K562 (cell line): ENCODE data around the gene DNAH8. TPM values are rescaled to one million over a fixed set of nuclear protein-coding genes. Genes with fewer than 3 reads are reported as not detected.

Experiments
- ATAC-seq: fragments of 200-7000 bp; cut with Tn5 transposase; 3 replicates; pipeline ENCODE4 v1.9.1; 2020; ENCODE audit warnings: moderate library complexity
- BruUV-seq: library from RNA; stranded (reverse); fragments of 400-500 nt; replicated peaks from 2 replicates; lab custom pipeline; 2021; lab: Mats Ljungman, UMichigan
- CTCF ChIA-PET: fragments of 300-600 bp; formaldehyde crosslinking; extraction: SDS; loops from one replicate; lab custom pipeline; 2021; ENCODE audit warnings: low intra/inter-chr PET ratio; lab: Yijun Ruan, JAX
- POLR2A ChIA-PET: fragments of 300-600, 350-650 bp; sonication (Branson Sonifier 250); formaldehyde crosslinking; extraction: SDS; loops from one replicate; lab custom pipeline; 2021; ENCODE audit warnings: antibody characterized with exemption, inconsistent platforms; lab: Yijun Ruan, JAX
- DNase-seq, 4 experiments: peaks; one replicate each; pipeline versions ENCODE4 v3.0.0 to v3.0.0-alpha.2; 2011 to 2018; ENCODE audit warnings: low spot score in 3 of 4, mixed read lengths in 3 of 4; ENCODE audit errors: extremely low read depth in 1 of 4
- FAIRE-seq: peaks from 2 replicates; lab custom pipeline; 2011; peaks lifted over from hg19 to GRCh38; lab: Jason Lieb, UNC
- H2AFZ ChIP-seq: 2 replicates; pipeline ENCODE4 v1.6.0; 2011; ENCODE audit warnings: low read depth, low read length, control low read depth, inconsistent platforms
- H3K27ac ChIP-seq: fragments of 200-600 bp; 3 replicates; pipeline ENCODE4 v1.8.0; 2011; ENCODE audit warnings: low read depth, mild to moderate bottlenecking, control low read depth, inconsistent platforms, low read length, moderate library complexity, mixed read lengths; ENCODE audit errors: extremely low read depth
- H3K27me3 ChIP-seq, 2 experiments: fragments of 300-600 bp in 1 of 2; 2 replicates in 1 of 2; 3 replicates in 1 of 2; pipeline versions ENCODE4 v1.6.0 to v1.8.0; 2011; ENCODE audit warnings: inconsistent platforms in 2 of 2, low read length in 2 of 2, mild to moderate bottlenecking in 1 of 2, mixed read lengths in 1 of 2, moderate library complexity in 1 of 2; ENCODE audit not compliant: control insufficient read depth in 2 of 2, insufficient read depth in 2 of 2
- H3K36me3 ChIP-seq: fragments of 300-600 bp; 3 replicates; pipeline ENCODE4 v1.8.0; 2011; ENCODE audit warnings: mild to moderate bottlenecking, low read length, inconsistent platforms; ENCODE audit not compliant: control insufficient read depth, insufficient read depth
- H3K4me1 ChIP-seq, 2 experiments: fragments of 200-600 bp in 1 of 2; replicated peaks in 1 of 2; 2 replicates in 1 of 2; 3 replicates in 1 of 2; pipeline versions ENCODE4 v1.5.1 to v1.8.0; 2011; ENCODE audit warnings: inconsistent platforms in 2 of 2, low read length in 2 of 2, mild to moderate bottlenecking in 1 of 2, mixed read lengths in 1 of 2, moderate library complexity in 1 of 2; ENCODE audit not compliant: control insufficient read depth in 2 of 2, insufficient read depth in 2 of 2
- H3K4me2 ChIP-seq: 2 replicates; pipeline ENCODE4 v1.6.1; 2011; ENCODE audit warnings: low read length, control low read depth, inconsistent platforms, mixed read lengths; ENCODE audit not compliant: insufficient read depth
- H3K4me3 ChIP-seq: fragments of 200-600 bp; sonication (generic), shearing (Covaris generic); 2 replicates; pipeline ENCODE4 v1.5.1; 2016; ENCODE audit warnings: control low read depth, inconsistent platforms
- H3K79me2 ChIP-seq: fragments of 200-600 bp; 3 replicates; pipeline ENCODE4 v1.8.0; 2011; ENCODE audit warnings: low read length, inconsistent platforms; ENCODE audit not compliant: control insufficient read depth, insufficient read depth
- H3K9ac ChIP-seq, 2 experiments: 2 replicates each; pipeline versions ENCODE4 v1.6.0 to v1.6.1; 2011; ENCODE audit warnings: low read depth in 2 of 2, low read length in 2 of 2, control low read depth in 1 of 2, inconsistent platforms in 1 of 2, mild to moderate bottlenecking in 1 of 2, mixed read lengths in 1 of 2; ENCODE audit not compliant: insufficient read depth in 1 of 2
- H3K9me1 ChIP-seq: one replicate; pipeline ENCODE4 v1.6.0; 2011; ENCODE audit warnings: inconsistent platforms, mild to moderate bottlenecking, low read length, moderate library complexity; ENCODE audit not compliant: control insufficient read depth, insufficient read depth
- H3K9me3 ChIP-seq: replicated peaks from 2 replicates; pipeline ENCODE4 v1.5.1; 2011; ENCODE audit warnings: low read depth, low read length, inconsistent platforms; ENCODE audit not compliant: control insufficient read depth, insufficient read depth
- H4K20me1 ChIP-seq: replicated peaks from 2 replicates; pipeline ENCODE4 v1.6.1; 2011; ENCODE audit warnings: low read length, inconsistent platforms, mixed read lengths; ENCODE audit not compliant: control insufficient read depth, insufficient read depth
- CTBP1 ChIP-seq: fragments of 450-650 bp; IDR thresholded peaks from 2 replicates; pipeline ENCODE4 v1.6.1; 2016; ENCODE audit warnings: borderline replicate concordance
- ESRRA ChIP-seq: fragments of 450-650 bp; IDR thresholded peaks from 2 replicates; pipeline ENCODE4 v1.6.1; 2014; ENCODE audit warnings: low read depth, mild to moderate bottlenecking, moderate library complexity, borderline replicate concordance
- EWSR1 ChIP-seq: fragments of 450-650 bp; IDR thresholded peaks from 2 replicates; pipeline ENCODE4 v1.6.1; 2018; ENCODE audit warnings: borderline replicate concordance, mild to moderate bottlenecking, low read depth, moderate library complexity; ENCODE audit not compliant: partially characterized antibody
- GABPB1 ChIP-seq: sonication (generic); formaldehyde crosslinking; IDR thresholded peaks from 2 replicates; pipeline ENCODE4 v1.8.0; 2022; ENCODE audit warnings: mild to moderate bottlenecking, missing genetic modification reagents
- MCM5 ChIP-seq: fragments of 450-650 bp; IDR thresholded peaks from 2 replicates; pipeline ENCODE4 v1.6.1; 2016; ENCODE audit warnings: low read depth
- NUFIP1 ChIP-seq: fragments of 450-650 bp; IDR thresholded peaks from 2 replicates; pipeline ENCODE4 v1.6.1; 2018; ENCODE audit not compliant: partially characterized antibody
- PATZ1 ChIP-seq: fragments of 250-450 bp; sonication (Bioruptor Pico); IDR thresholded peaks from 2 replicates; pipeline ENCODE4 v1.5.0; 2020; ENCODE audit warnings: mild to moderate bottlenecking, borderline replicate concordance
- RFX1 ChIP-seq: fragments of 450-650 bp; IDR thresholded peaks from 2 replicates; pipeline ENCODE4 v1.6.1; 2016; ENCODE audit warnings: mild to moderate bottlenecking, moderate library complexity
- TGIF2 ChIP-seq: sonication (generic); formaldehyde crosslinking; IDR thresholded peaks from 2 replicates; pipeline ENCODE4 v1.8.1; 2022; ENCODE audit warnings: mild to moderate bottlenecking, missing genetic modification reagents, moderate library complexity
- UBTF ChIP-seq, 2 experiments: IDR thresholded peaks; 2 replicates each; pipeline ENCODE4 v1.6.1; 2012; ENCODE audit warnings: improper control_type of control experiment in 2 of 2, low read depth in 2 of 2, low read length in 2 of 2, borderline replicate concordance in 1 of 2
- ZBTB2 ChIP-seq: fragments of 450-650 bp; IDR thresholded peaks from 2 replicates; pipeline ENCODE4 v1.6.1; 2016; ENCODE audit warnings: antibody characterized with exemption
- ZNF217 ChIP-seq: sonication (generic); formaldehyde crosslinking; IDR thresholded peaks from 2 replicates; pipeline ENCODE4 v1.8.0; 2022; ENCODE audit warnings: mild to moderate bottlenecking, missing genetic modification reagents
- ZNF282 ChIP-seq: sonication (generic); formaldehyde crosslinking; IDR thresholded peaks from 2 replicates; pipeline ENCODE4 v1.8.1; 2023; ENCODE audit warnings: missing genetic modification reagents
- ZNF444 ChIP-seq: fragments of 250-450 bp; sonication (Bioruptor Pico); IDR thresholded peaks from 2 replicates; pipeline ENCODE4 v1.4.0; 2020; ENCODE audit warnings: mild to moderate bottlenecking, moderate library complexity
- WGBS: fragments of 100-300 bp; shearing (Covaris generic); methylation state at CpG from one replicate; pipeline ENCODE4 v1.1.6; 2016; ENCODE audit warnings: low coverage, mixed read lengths; ENCODE audit not compliant: insufficient coverage; ENCODE audit errors: missing lambda C conversion rate; 5-methylcytosine and 5-hydroxymethylcytosine counted together
- in situ Hi-C: fragments of 300-500 bp; cut with MboI; formaldehyde crosslinking; loops from 4 replicates; pipeline ENCODE4 v1.15.0; 2018; ENCODE audit warnings: inconsistent platforms, mixed read lengths
- intact Hi-C: fragments of 100-400 bp; cut with micrococcal nuclease; formaldehyde crosslinking; loops from 2 replicates; pipeline ENCODE4 v1.14.2; 2022
- polyA plus RNA-seq, 8 experiments: library from polyadenylated mRNA; depleted of rRNA in 4 of 8; stranded (reverse) in 5 of 8; unstranded in 3 of 8; fragments of >200 nt; fragmentation: Nextera tagmentation in 2 of 8; fragmentation: Illumina TruSeq in 1 of 8; extraction: Ambion mirVana in 2 of 8; extraction: Trizol in 1 of 8; gene quantifications; 2 replicates each; pipeline versions ENCODE4 v1.2.1 to v1.2.3, GENCODE V29; 2011 to 2014; ENCODE audit warnings: inconsistent platforms in 1 of 8, missing spikeins in 1 of 8
- total RNA-seq, 7 experiments: library from RNA; depleted of rRNA in 6 of 7; stranded (reverse); fragments of >200 nt in 6 of 7; fragmentation: Illumina TruSeq in 2 of 7; extraction: Trizol in 2 of 7; gene quantifications; 2 replicates each; pipeline versions ENCODE4 v1.2.1 to v1.2.3, GENCODE V29; 2011 to 2021; ENCODE audit warnings: low replicate concordance in 1 of 7

Gene DNAH8
- total and polyA plus RNA-seq, 9 of the 15 experiments (the other 6 are each of a cell fraction or from before 2014, with no cell fraction given) = 1.2 to 4.2 (median 2.9) TPM

GRCh38 chr6:38876475-38876874 is 161.4 kb downstream of the DNAH8 start (continued):
- no peak for TF ChIP-seq PATZ1 (CRISPR knock-in tag)
- no peak for TF ChIP-seq MCM5
- no peak for TF ChIP-seq NUFIP1

- ATAC-seq (no peak), DNase-seq (no peak), FAIRE-seq (no peak)
- no peaks in the 10 kb centered on the region for H3K79me2 ChIP-seq
- 8% methylated on average over 2 of the region's 3 CpGs for whole genome bisulfite sequencing
- intact Hi-C loops (loop anchor here (10.0 kb wide), 1 partner anchor 287 kb away; no protein-coding TSS in a partner anchor), in situ Hi-C loops (no loop called here)
- no peak overlapping the region for H3K4me2 ChIP-seq
- BruUV-seq = no TSS peak
- H3K9me1 ChIP-seq = no peaks in the 10 kb centered on the region
- ChIA-PET CTCF (no interaction called here), POLR2A (no interaction called here)
- no peak overlapping the region for H2AFZ ChIP-seq
- H3K27ac ChIP-seq = no peak overlapping the region
- H3K4me3 ChIP-seq = no peak overlapping the region
- H3K4me1 ChIP-seq = no peaks in the 10 kb centered on the region
- no peak overlapping the region for H3K9ac ChIP-seq
- H4K20me1 ChIP-seq = no peaks in the 10 kb centered on the region
- H3K27me3 ChIP-seq = no peaks in the 10 kb centered on the region
- H3K36me3 ChIP-seq = no peaks in the 10 kb centered on the region
- H3K9me3 ChIP-seq = no peaks in the 10 kb centered on the region
- TF ChIP-seq ZNF282 (CRISPR knock-in tag) (no peak), ZNF217 (CRISPR knock-in tag) (no peak), TGIF2 (CRISPR knock-in tag) (no peak), ESRRA (no peak), CTBP1 (no peak), ZNF444 (CRISPR knock-in tag) (no peak), RFX1 (no peak), GABPB1 (CRISPR knock-in tag) (no peak), UBTF (IDR thresholded peaks at IDR 0.05; ENCODE audit: borderline replicate concordance in 1 of 2, low read depth in 2 of 2, low read length in 2 of 2) (no peak), ZBTB2 (no peak), EWSR1 (no peak)
These were observed 162.6 kb downstream of the DNAH8 start for GRCh38 chr6:38877721-38878120.
